Measurements from ENCODE around the gene LUC7L2. TPM values are rescaled to one million over a fixed set of nuclear protein-coding genes. Genes with fewer than 3 reads are reported as not detected.

LUC7L2 gene
- total and polyA plus RNA-seq, 4 donors: 16.2 to 38.9 (median 22.9) TPM

DNA sequence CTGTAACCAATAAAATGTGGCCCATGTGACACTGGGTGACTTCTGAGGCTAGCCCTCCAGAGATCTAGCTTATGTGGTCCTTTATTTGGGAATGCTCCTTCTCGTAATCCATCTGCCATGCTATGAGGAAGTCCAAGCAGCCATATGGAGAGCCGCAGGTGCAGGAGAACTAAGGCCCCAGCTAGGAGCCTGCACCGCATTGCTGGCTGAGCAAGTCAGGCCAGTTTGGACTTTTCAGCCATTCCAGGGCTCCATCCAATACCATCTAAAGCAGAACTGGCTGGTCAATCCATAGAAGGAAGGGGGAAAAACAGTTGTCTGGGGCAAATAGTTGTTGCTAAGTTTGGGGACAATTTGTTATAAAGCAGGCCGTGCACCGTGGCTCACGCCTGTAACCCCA, 91.2 kb downstream of the LUC7L2 start:
- no peak for DNase-seq (ENCODE audit: low spot score)
- TF ChIP-seq, protein P1, sequence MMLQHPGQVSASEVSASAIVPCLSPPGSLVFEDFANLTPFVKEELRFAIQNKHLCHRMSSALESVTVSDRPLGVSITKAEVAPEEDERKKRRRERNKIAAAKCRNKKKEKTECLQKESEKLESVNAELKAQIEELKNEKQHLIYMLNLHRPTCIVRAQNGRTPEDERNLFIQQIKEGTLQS (IDR thresholded peaks at IDR 0.05): no peak
- TF ChIP-seq NR2F2 (IDR thresholded peaks at IDR 0.05): no peak
- TF ChIP-seq JUND (IDR thresholded peaks at IDR 0.05): no peak
- 90% methylated on average over 6 of the region's 6 CpGs for WGBS
- Histone ChIP-seq H3K4me1 (ENCODE audit: control insufficient read depth in 4 of 4, insufficient read depth in 4 of 4, low read length in 3 of 4) (no peaks in the 10 kb centered on the region), H3K4me3 (ENCODE audit: low read depth in 1 of 3, low read length in 3 of 3) (no peak overlapping the region), H3K36me3 (ENCODE audit: control insufficient read depth in 4 of 4, insufficient read depth in 3 of 4, low read depth in 1 of 4, low read length in 3 of 4) (no peaks in the 10 kb centered on the region), H3K9ac (ENCODE audit: low read depth in 1 of 2, low read length in 2 of 2) (no peak overlapping the region), H3K27ac (ENCODE audit: low read depth in 1 of 2, low read length in 2 of 2) (no peak overlapping the region), H3K9me3 (ENCODE audit: control insufficient read depth in 4 of 4, low read length in 3 of 4) (peaks cover 0 to 3% (median under 1%) of the 10 kb centered on the region in 4 donors), H3K27me3 (ENCODE audit: control insufficient read depth in 4 of 4, insufficient read depth in 4 of 4, low read length in 3 of 4) (no peaks in the 10 kb centered on the region)

DNA sequence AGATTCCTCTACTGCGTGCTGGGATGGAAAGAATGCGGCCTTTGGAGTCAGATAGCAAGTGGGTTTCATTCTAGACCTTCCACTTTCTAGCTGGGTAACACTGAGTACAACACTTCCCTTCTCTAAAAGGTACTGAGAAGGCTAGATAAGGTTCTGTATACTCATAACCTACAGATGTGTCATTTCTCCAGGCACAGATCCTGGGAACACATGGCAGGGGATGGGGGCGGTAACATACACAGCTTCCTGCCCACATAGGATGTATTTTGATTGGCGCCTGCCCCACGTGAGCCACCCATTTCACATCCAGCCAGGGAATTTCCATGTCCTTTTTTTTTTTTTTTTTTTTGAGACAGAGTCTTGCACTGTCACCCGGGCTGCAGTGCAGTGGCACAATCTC, 91.9 kb downstream of the LUC7L2 start:
- TF ChIP-seq RXRA (IDR thresholded peaks at IDR 0.05) (no peak), RAD21 (IDR thresholded peaks at IDR 0.05) (no peak)
- TF ChIP-seq, protein P2, sequence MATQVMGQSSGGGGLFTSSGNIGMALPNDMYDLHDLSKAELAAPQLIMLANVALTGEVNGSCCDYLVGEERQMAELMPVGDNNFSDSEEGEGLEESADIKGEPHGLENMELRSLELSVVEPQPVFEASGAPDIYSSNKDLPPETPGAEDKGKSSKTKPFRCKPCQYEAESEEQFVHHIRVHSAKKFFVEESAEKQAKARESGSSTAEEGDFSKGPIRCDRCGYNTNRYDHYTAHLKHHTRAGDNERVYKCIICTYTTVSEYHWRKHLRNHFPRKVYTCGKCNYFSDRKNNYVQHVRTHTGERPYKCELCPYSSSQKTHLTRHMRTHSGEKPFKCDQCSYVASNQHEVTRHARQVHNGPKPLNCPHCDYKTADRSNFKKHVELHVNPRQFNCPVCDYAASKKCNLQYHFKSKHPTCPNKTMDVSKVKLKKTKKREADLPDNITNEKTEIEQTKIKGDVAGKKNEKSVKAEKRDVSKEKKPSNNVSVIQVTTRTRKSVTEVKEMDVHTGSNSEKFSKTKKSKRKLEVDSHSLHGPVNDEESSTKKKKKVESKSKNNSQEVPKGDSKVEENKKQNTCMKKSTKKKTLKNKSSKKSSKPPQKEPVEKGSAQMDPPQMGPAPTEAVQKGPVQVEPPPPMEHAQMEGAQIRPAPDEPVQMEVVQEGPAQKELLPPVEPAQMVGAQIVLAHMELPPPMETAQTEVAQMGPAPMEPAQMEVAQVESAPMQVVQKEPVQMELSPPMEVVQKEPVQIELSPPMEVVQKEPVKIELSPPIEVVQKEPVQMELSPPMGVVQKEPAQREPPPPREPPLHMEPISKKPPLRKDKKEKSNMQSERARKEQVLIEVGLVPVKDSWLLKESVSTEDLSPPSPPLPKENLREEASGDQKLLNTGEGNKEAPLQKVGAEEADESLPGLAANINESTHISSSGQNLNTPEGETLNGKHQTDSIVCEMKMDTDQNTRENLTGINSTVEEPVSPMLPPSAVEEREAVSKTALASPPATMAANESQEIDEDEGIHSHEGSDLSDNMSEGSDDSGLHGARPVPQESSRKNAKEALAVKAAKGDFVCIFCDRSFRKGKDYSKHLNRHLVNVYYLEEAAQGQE (IDR thresholded peaks at IDR 0.05): no peak
- TF ChIP-seq, protein P3, sequence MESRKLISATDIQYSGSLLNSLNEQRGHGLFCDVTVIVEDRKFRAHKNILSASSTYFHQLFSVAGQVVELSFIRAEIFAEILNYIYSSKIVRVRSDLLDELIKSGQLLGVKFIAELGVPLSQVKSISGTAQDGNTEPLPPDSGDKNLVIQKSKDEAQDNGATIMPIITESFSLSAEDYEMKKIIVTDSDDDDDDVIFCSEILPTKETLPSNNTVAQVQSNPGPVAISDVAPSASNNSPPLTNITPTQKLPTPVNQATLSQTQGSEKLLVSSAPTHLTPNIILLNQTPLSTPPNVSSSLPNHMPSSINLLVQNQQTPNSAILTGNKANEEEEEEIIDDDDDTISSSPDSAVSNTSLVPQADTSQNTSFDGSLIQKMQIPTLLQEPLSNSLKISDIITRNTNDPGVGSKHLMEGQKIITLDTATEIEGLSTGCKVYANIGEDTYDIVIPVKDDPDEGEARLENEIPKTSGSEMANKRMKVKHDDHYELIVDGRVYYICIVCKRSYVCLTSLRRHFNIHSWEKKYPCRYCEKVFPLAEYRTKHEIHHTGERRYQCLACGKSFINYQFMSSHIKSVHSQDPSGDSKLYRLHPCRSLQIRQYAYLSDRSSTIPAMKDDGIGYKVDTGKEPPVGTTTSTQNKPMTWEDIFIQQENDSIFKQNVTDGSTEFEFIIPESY (IDR thresholded peaks at IDR 0.05): no peak
- Histone ChIP-seq H3K27ac (ENCODE audit: low read depth in 1 of 2, low read length in 2 of 2) (no peak overlapping the region), H3K36me3 (ENCODE audit: control insufficient read depth in 4 of 4, insufficient read depth in 3 of 4, low read depth in 1 of 4, low read length in 3 of 4) (no peaks in the 10 kb centered on the region), H3K4me1 (ENCODE audit: control insufficient read depth in 4 of 4, insufficient read depth in 4 of 4, low read length in 3 of 4) (no peaks in the 10 kb centered on the region), H3K9me3 (ENCODE audit: control insufficient read depth in 4 of 4, low read length in 3 of 4) (peaks cover 0 to 3% (median under 1%) of the 10 kb centered on the region in 4 donors), H3K4me3 (ENCODE audit: low read depth in 1 of 3, low read length in 3 of 3) (no peak overlapping the region), H3K9ac (ENCODE audit: low read depth in 1 of 2, low read length in 2 of 2) (no peak overlapping the region), H3K27me3 (ENCODE audit: control insufficient read depth in 4 of 4, insufficient read depth in 4 of 4, low read length in 3 of 4) (no peaks in the 10 kb centered on the region)
- WGBS: 84% methylated on average over 6 of the region's 6 CpGs
- DNase-seq (ENCODE audit: low spot score): no peak

DNA sequence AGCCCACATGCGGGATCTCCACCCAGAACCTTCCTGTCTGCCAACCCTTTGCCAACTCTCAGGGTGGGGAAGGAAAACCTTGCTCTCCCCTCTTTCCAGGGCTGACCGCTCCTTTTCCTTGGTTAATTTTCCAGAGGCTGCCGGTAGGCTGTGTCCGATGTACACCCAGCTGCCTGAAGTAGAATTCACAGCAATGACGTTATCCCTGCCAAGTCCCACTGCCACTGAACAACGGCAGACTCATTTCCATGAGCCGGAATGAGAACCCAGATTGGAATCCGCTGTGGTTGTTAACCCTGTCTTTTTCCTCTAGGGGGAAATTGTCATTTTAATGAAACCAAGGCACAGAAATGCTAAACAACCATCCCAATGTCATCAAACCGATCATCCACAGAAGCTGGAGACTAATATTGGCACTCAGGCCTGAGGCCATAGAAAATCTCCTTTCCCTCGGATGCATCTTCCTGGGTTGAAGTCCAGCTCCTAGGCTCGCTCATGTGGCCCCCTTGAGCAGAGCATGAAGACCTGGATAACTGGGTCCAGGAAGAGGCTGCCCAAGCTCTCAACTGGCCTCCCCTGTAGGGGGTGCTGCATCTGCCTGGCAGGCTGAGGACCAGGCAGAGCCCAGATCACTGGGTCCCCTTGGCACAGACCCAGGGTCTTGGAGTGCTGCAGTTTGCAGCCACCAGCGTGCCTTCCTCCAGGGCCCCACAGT, 93.4 kb downstream of the LUC7L2 start:
- 85% methylated on average over 12 of the region's 12 CpGs for WGBS
- no peak for DNase-seq (ENCODE audit: low spot score)
- TF ChIP-seq HNF4A (conservative IDR thresholded peaks at IDR 0.05) (no peak), SP1 (IDR thresholded peaks at IDR 0.05) (no peak), YY1 (IDR thresholded peaks at IDR 0.05) (no peak)
- TF ChIP-seq, protein P1 (IDR thresholded peaks at IDR 0.05): no peak

More for the DNA sequence above, 93.4 kb downstream of the LUC7L2 start:
- Histone ChIP-seq H3K4me3 (ENCODE audit: low read depth in 1 of 3, low read length in 3 of 3) (no peak overlapping the region), H3K9me3 (ENCODE audit: control insufficient read depth in 4 of 4, low read length in 3 of 4) (peaks cover 0 to 3% (median under 1%) of the 10 kb centered on the region in 4 donors), H3K36me3 (ENCODE audit: control insufficient read depth in 4 of 4, insufficient read depth in 3 of 4, low read depth in 1 of 4, low read length in 3 of 4) (no peaks in the 10 kb centered on the region), H3K27me3 (ENCODE audit: control insufficient read depth in 4 of 4, insufficient read depth in 4 of 4, low read length in 3 of 4) (no peaks in the 10 kb centered on the region), H3K4me1 (ENCODE audit: control insufficient read depth in 4 of 4, insufficient read depth in 4 of 4, low read length in 3 of 4) (no peaks in the 10 kb centered on the region), H3K27ac (ENCODE audit: low read depth in 1 of 2, low read length in 2 of 2) (no peak overlapping the region), H3K9ac (ENCODE audit: low read depth in 1 of 2, low read length in 2 of 2) (no peak overlapping the region)

Data from liver (tissue), 9 donors.